Vagina (tissue), 2 donors: ENCODE results near the gene FAM98C. TPM values are rescaled to one million over a fixed set of nuclear protein-coding genes. Genes with fewer than 3 reads are reported as not detected.

Experiments
- DNase-seq, 2 donors: peaks; one replicate each; pipeline ENCODE4 v3.0.0-alpha.2; 2017; ENCODE audit errors: extremely low spot score in 2 of 2
- H3K27ac ChIP-seq: fragments of 200-600 bp; sonication (generic); one replicate; pipeline ENCODE4 v1.5.1; 2019
- H3K27me3 ChIP-seq: fragments of 200-600 bp; sonication (generic); one replicate; pipeline ENCODE4 v1.5.1; 2019
- H3K36me3 ChIP-seq, 2 donors: fragments of 200-600 bp; sonication (generic); one replicate each; pipeline ENCODE4 v1.5.1; 2017 to 2019
- H3K4me1 ChIP-seq: fragments of 200-600 bp; sonication (generic); one replicate; pipeline ENCODE4 v1.5.1; 2019
- H3K4me3 ChIP-seq, 2 donors: fragments of 200-600 bp; sonication (generic); 1 replicate in 1 of 2; 2 replicates in 1 of 2; pipeline ENCODE4 v1.5.1; 2016 to 2019
- H3K9me3 ChIP-seq: fragments of 200-600 bp; sonication (generic); one replicate; pipeline ENCODE4 v1.5.1; 2019
- CTCF ChIP-seq, 3 experiments: fragments of 450-650 bp in 2 of 3; fragments of 200-600 bp in 1 of 3; sonication (generic) in 1 of 3; IDR thresholded peaks; one replicate each; pipeline ENCODE4 v1.5.1; 2017 to 2019; ENCODE audit warnings: antibody characterized with exemption in 3 of 3, mild to moderate bottlenecking in 2 of 3, moderate library complexity in 2 of 3
- POLR2A ChIP-seq, 2 donors: fragments of 450-650 bp; IDR thresholded peaks; one replicate each; pipeline ENCODE4 v1.6.1; 2017; ENCODE audit warnings: antibody characterized with exemption in 2 of 2, mild to moderate bottlenecking in 2 of 2, moderate library complexity in 2 of 2
- POLR2AphosphoS5 ChIP-seq, 2 donors: sonication (generic); formaldehyde crosslinking; IDR thresholded peaks; one replicate each; pipeline ENCODE4 v1.9.0; 2017; ENCODE audit warnings: antibody characterized with exemption in 2 of 2, mild to moderate bottlenecking in 2 of 2, low read depth in 1 of 2; ENCODE audit not compliant: insufficient read depth in 1 of 2
- intact Hi-C: fragments of 100-400 bp; cut with DNase I; formaldehyde crosslinking; loops from one replicate; pipeline ENCODE4 v1.15.1; 2023
- total RNA-seq: library from RNA; depleted of rRNA; stranded (reverse); fragments of >200 nt; gene quantifications from one replicate; pipeline ENCODE4 v1.2.3, GENCODE V29; 2016

FAM98C gene
- total RNA-seq = 32.7 TPM

- Histone ChIP-seq H3K4me1 (peaks cover 22% of the 10 kb centered on the region), H3K27ac (peak within 1 kb of the TSS; percentile 96), H3K27me3 (no peaks in the 10 kb centered on the region), H3K4me3 (peak within 1 kb of the TSS; percentile 96 to 98), H3K9me3 (no peaks in the 10 kb centered on the region), H3K36me3 (peaks cover 0 to 23% of the 10 kb centered on the region in 2 donors)
- DNase-seq = peak in 1 of 2 donors; percentile 98
- intact Hi-C loops = no loop called here
- peak; percentile 97 to 100 (median 98) for TF ChIP-seq CTCF (IDR thresholded peaks at IDR 0.05)
- peak; percentile 38 to 64 for TF ChIP-seq POLR2AphosphoS5 (IDR thresholded peaks at IDR 0.05; ENCODE audit: insufficient read depth in 1 of 2, low read depth in 1 of 2)
- TF ChIP-seq POLR2A (IDR thresholded peaks at IDR 0.05) = no peak
Measured at GRCh38 chr19:38402967-38403674, at the start of gene FAM98C. TSS of gene FAM98C (plus strand) at chr19:38403093. CDS start at chr19:38403154, 61 bp downstream.

GRCh38 chr19:38355728-38356725 lies 46.9 kb upstream of the FAM98C start:
- Histone ChIP-seq H3K4me1 (no peaks in the 10 kb centered on the region), H3K36me3 (no peaks in the 10 kb centered on the region), H3K9me3 (no peaks in the 10 kb centered on the region), H3K4me3 (no peak overlapping the region), H3K27ac (no peak overlapping the region), H3K27me3 (no peaks in the 10 kb centered on the region)
- DNase-seq = no peak
- intact Hi-C loops = no loop called here
- TF ChIP-seq POLR2A (IDR thresholded peaks at IDR 0.05) (no peak), POLR2AphosphoS5 (IDR thresholded peaks at IDR 0.05; ENCODE audit: insufficient read depth in 1 of 2, low read depth in 1 of 2) (no peak), CTCF (IDR thresholded peaks at IDR 0.05) (no peak)

GRCh38 chr19:38358071-38358470 lies 44.8 kb upstream of the FAM98C start:
- Histone ChIP-seq H3K27ac (no peak overlapping the region), H3K27me3 (no peaks in the 10 kb centered on the region), H3K4me1 (peaks cover 17% of the 10 kb centered on the region), H3K9me3 (no peaks in the 10 kb centered on the region), H3K36me3 (no peaks in the 10 kb centered on the region), H3K4me3 (no peak overlapping the region)
- intact Hi-C loops = no loop called here
- no peak for DNase-seq
- TF ChIP-seq POLR2A (IDR thresholded peaks at IDR 0.05) (no peak), CTCF (IDR thresholded peaks at IDR 0.05) (no peak), POLR2AphosphoS5 (IDR thresholded peaks at IDR 0.05; ENCODE audit: insufficient read depth in 1 of 2, low read depth in 1 of 2) (no peak)

- no peaks in the 10 kb centered on the region for H3K36me3 ChIP-seq
- H3K9me3 ChIP-seq = no peaks in the 10 kb centered on the region
- no peak for DNase-seq
- no peak overlapping the region for H3K27ac ChIP-seq
- peaks cover 18% of the 10 kb centered on the region for H3K4me1 ChIP-seq
- intact Hi-C loops = no loop called here
- TF ChIP-seq CTCF (IDR thresholded peaks at IDR 0.05) (no peak), POLR2A (IDR thresholded peaks at IDR 0.05) (no peak), POLR2AphosphoS5 (IDR thresholded peaks at IDR 0.05; ENCODE audit: insufficient read depth in 1 of 2, low read depth in 1 of 2) (no peak)
- no peaks in the 10 kb centered on the region for H3K27me3 ChIP-seq
- no peak overlapping the region for H3K4me3 ChIP-seq
Measured at GRCh38 chr19:38359242-38360021, 43.5 kb upstream of the FAM98C start.
